GM23338 (cell line): ENCODE measurements around the gene PLPPR5. TPM values are rescaled to one million over a fixed set of nuclear protein-coding genes. Genes with fewer than 3 reads are reported as not detected.

ENCODE experiments used
- ATAC-seq: fragments of 200-7000 bp; cut with Tn5 transposase; 3 replicates; pipeline ENCODE4 v1.9.1; 2020
- DNase-seq: peaks from one replicate; pipeline ENCODE4 v3.0.0-alpha.2; 2015; ENCODE audit warnings: low spot score
- H2AFZ ChIP-seq: fragments of 200-600 bp; sonication (generic); 2 replicates; pipeline ENCODE4 v1.8.0; 2016; ENCODE audit warnings: antibody characterized with exemption, mild to moderate bottlenecking, moderate library complexity
- H3F3A ChIP-seq: fragments of 200-600 bp; sonication (generic); replicated peaks from 2 replicates; pipeline ENCODE4 v1.8.0; 2017; ENCODE audit warnings: antibody characterized with exemption, mixed run types, low read depth
- H3K27ac ChIP-seq: fragments of 200-600 bp; sonication (generic); 2 replicates; pipeline ENCODE4 v1.6.1; 2016; ENCODE audit warnings: low read depth
- H3K27me3 ChIP-seq: fragments of 200-600 bp; sonication (generic); 2 replicates; pipeline ENCODE4 v1.8.0; 2016; ENCODE audit warnings: mild to moderate bottlenecking, mixed run types, moderate library complexity; ENCODE audit not compliant: insufficient read depth
- H3K36me3 ChIP-seq: fragments of 200-600 bp; sonication (generic); 2 replicates; pipeline ENCODE4 v1.8.0; 2016; ENCODE audit warnings: mild to moderate bottlenecking; ENCODE audit not compliant: insufficient read depth
- H3K4me1 ChIP-seq: fragments of 200-600 bp; sonication (generic); 2 replicates; pipeline ENCODE4 v1.8.0; 2016; ENCODE audit warnings: mild to moderate bottlenecking, moderate library complexity; ENCODE audit not compliant: insufficient read depth
- H3K4me2 ChIP-seq: fragments of 200-600 bp; sonication (generic); 2 replicates; pipeline ENCODE4 v1.7.1; 2017; ENCODE audit warnings: mixed run types
- H3K4me3 ChIP-seq: fragments of 200-600 bp; sonication (generic); 2 replicates; pipeline ENCODE4 v1.6.1; 2016; ENCODE audit warnings: mixed run types
- H3K79me2 ChIP-seq: fragments of 200-600 bp; sonication (generic); replicated peaks from 2 replicates; pipeline ENCODE4 v1.8.0; 2017; ENCODE audit warnings: mild to moderate bottlenecking; ENCODE audit not compliant: insufficient read depth
- H3K9me2 ChIP-seq: fragments of 200-600 bp; sonication (generic); 2 replicates; pipeline ENCODE4 v1.8.0; 2017; ENCODE audit not compliant: insufficient read depth
- H4K20me1 ChIP-seq: fragments of 200-600 bp; sonication (generic); replicated peaks from 2 replicates; pipeline ENCODE4 v1.8.0; 2017; ENCODE audit warnings: mild to moderate bottlenecking; ENCODE audit not compliant: insufficient read depth
- H3K27ac Mint-ChIP-seq: 2 replicates; pipeline ENCODE4 v1.8.0; 2020; ENCODE audit warnings: inconsistent platforms, mild to moderate bottlenecking, moderate library complexity, mixed read lengths
- H3K27me3 Mint-ChIP-seq: 3 replicates; pipeline ENCODE4 v1.8.0; 2022; ENCODE audit warnings: low read depth, mild to moderate bottlenecking, moderate library complexity, mixed read lengths, inconsistent platforms; ENCODE audit not compliant: insufficient read depth, poor library complexity
- H3K36me3 Mint-ChIP-seq: 3 replicates; pipeline ENCODE4 v1.8.0; 2021; ENCODE audit warnings: low read depth, mild to moderate bottlenecking, inconsistent platforms, moderate library complexity, mixed read lengths
- H3K4me1 Mint-ChIP-seq: 3 replicates; pipeline ENCODE4 v1.8.0; 2020; ENCODE audit warnings: mild to moderate bottlenecking, inconsistent platforms, mixed read lengths
- H3K4me3 Mint-ChIP-seq: 3 replicates; pipeline ENCODE4 v1.8.0; 2021; ENCODE audit warnings: moderate library complexity, mild to moderate bottlenecking, inconsistent platforms, mixed read lengths
- H3K9me3 Mint-ChIP-seq: 3 replicates; pipeline ENCODE4 v1.8.0; 2020; ENCODE audit warnings: moderate library complexity, mild to moderate bottlenecking, inconsistent platforms, mixed read lengths
- CREB1 ChIP-seq: fragments of 250-450 bp; sonication (Bioruptor Pico); IDR thresholded peaks from 2 replicates; pipeline ENCODE4 v1.5.0; 2020; ENCODE audit warnings: low read depth, mild to moderate bottlenecking, moderate library complexity
- EZH2 ChIP-seq: fragments of 200-600 bp; sonication (generic); IDR thresholded peaks from one replicate; pipeline ENCODE4 v1.8.0; 2017; ENCODE audit warnings: antibody characterized with exemption, mild to moderate bottlenecking, low read depth; ENCODE audit not compliant: unreplicated experiment
- EZH2phosphoT487 ChIP-seq: fragments of 200-600 bp; sonication (generic); IDR thresholded peaks from one replicate; pipeline ENCODE4 v1.8.1; 2018; ENCODE audit warnings: antibody characterized with exemption; ENCODE audit not compliant: unreplicated experiment
- NANOG ChIP-seq: IDR thresholded peaks from 2 replicates; pipeline ENCODE4 v1.6.1; 2016; ENCODE audit warnings: antibody characterized with exemption, borderline replicate concordance
- POLR2AphosphoS5 ChIP-seq: IDR thresholded peaks from 2 replicates; pipeline ENCODE4 v1.6.1; 2016; ENCODE audit warnings: antibody characterized with exemption, low read depth
- STAT1 ChIP-seq: IDR thresholded peaks from one replicate; pipeline ENCODE4 v1.6.1; 2016; ENCODE audit warnings: antibody characterized with exemption; ENCODE audit not compliant: unreplicated experiment
- ZNF114 ChIP-seq: fragments of 250-450 bp; sonication (Bioruptor Pico); IDR thresholded peaks from 2 replicates; pipeline ENCODE4 v1.5.0; 2020; ENCODE audit warnings: mild to moderate bottlenecking, moderate library complexity
- ZNF331 ChIP-seq: fragments of 250-450 bp; sonication (Bioruptor Pico); IDR thresholded peaks from 2 replicates; pipeline ENCODE4 v1.5.0; 2020; ENCODE audit warnings: low read depth, mild to moderate bottlenecking, moderate library complexity
- polyA plus RNA-seq: library from polyadenylated mRNA; unstranded; fragments of >200 nt; fragmentation: Nextera tagmentation; extraction: Ambion mirVana; gene quantifications from 2 replicates; pipeline ENCODE4 v1.2.1, GENCODE V29; 2016
- total RNA-seq: library from RNA; depleted of rRNA; stranded (reverse); fragments of >200 nt; shearing (Covaris generic); gene quantifications from 2 replicates; pipeline ENCODE4 v1.2.3, GENCODE V29; 2014
- TF ChIP-seq, protein P1 (sequence below): fragments of 250-450 bp; sonication (Bioruptor Pico); IDR thresholded peaks from 2 replicates; pipeline ENCODE4 v1.5.0; 2020; ENCODE audit warnings: mild to moderate bottlenecking, moderate library complexity
- TF ChIP-seq, protein P2 (sequence below), 2 experiments: fragments of 200-600 bp in 1 of 2; sonication (generic) in 1 of 2; conservative IDR thresholded peaks; 2 replicates each; pipeline versions ENCODE4 v1.5.1 to v1.6.1; 2016 to 2017; ENCODE audit warnings: antibody characterized with exemption in 2 of 2, low read depth in 2 of 2, mild to moderate bottlenecking in 2 of 2, moderate library complexity in 1 of 2
- TF ChIP-seq, protein P3 (sequence below): IDR thresholded peaks from one replicate; pipeline ENCODE4 v1.6.1; 2018; ENCODE audit warnings: antibody characterized with exemption; ENCODE audit not compliant: unreplicated experiment
- TF ChIP-seq, protein P4 (sequence below): IDR thresholded peaks from 2 replicates; pipeline ENCODE4 v1.6.1; 2016; ENCODE audit warnings: antibody characterized with exemption

PLPPR5 gene
- total and polyA plus RNA-seq, 2 experiments from 2014 or later = 3.2 to 4.2 TPM

DNA sequence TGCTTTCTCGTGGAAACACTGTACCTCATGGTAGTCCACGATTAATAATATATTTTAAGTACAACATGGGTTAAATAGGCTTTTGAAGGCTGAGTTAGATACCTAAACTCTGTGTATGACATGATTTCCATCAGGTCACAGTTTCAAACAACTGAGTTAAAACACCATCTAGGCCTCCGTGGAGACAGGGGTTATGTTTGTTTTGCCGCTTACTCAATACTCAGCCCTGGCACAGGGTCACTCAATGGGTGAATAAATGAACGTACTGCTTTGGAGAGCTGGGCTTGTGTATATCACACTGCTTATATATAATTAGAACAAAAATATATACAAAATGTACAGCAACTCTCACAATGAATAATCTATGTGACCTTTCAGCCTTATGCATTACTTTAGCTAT lies 72.5 kb downstream of the PLPPR5 start (continued):
- TF ChIP-seq, protein P1, sequence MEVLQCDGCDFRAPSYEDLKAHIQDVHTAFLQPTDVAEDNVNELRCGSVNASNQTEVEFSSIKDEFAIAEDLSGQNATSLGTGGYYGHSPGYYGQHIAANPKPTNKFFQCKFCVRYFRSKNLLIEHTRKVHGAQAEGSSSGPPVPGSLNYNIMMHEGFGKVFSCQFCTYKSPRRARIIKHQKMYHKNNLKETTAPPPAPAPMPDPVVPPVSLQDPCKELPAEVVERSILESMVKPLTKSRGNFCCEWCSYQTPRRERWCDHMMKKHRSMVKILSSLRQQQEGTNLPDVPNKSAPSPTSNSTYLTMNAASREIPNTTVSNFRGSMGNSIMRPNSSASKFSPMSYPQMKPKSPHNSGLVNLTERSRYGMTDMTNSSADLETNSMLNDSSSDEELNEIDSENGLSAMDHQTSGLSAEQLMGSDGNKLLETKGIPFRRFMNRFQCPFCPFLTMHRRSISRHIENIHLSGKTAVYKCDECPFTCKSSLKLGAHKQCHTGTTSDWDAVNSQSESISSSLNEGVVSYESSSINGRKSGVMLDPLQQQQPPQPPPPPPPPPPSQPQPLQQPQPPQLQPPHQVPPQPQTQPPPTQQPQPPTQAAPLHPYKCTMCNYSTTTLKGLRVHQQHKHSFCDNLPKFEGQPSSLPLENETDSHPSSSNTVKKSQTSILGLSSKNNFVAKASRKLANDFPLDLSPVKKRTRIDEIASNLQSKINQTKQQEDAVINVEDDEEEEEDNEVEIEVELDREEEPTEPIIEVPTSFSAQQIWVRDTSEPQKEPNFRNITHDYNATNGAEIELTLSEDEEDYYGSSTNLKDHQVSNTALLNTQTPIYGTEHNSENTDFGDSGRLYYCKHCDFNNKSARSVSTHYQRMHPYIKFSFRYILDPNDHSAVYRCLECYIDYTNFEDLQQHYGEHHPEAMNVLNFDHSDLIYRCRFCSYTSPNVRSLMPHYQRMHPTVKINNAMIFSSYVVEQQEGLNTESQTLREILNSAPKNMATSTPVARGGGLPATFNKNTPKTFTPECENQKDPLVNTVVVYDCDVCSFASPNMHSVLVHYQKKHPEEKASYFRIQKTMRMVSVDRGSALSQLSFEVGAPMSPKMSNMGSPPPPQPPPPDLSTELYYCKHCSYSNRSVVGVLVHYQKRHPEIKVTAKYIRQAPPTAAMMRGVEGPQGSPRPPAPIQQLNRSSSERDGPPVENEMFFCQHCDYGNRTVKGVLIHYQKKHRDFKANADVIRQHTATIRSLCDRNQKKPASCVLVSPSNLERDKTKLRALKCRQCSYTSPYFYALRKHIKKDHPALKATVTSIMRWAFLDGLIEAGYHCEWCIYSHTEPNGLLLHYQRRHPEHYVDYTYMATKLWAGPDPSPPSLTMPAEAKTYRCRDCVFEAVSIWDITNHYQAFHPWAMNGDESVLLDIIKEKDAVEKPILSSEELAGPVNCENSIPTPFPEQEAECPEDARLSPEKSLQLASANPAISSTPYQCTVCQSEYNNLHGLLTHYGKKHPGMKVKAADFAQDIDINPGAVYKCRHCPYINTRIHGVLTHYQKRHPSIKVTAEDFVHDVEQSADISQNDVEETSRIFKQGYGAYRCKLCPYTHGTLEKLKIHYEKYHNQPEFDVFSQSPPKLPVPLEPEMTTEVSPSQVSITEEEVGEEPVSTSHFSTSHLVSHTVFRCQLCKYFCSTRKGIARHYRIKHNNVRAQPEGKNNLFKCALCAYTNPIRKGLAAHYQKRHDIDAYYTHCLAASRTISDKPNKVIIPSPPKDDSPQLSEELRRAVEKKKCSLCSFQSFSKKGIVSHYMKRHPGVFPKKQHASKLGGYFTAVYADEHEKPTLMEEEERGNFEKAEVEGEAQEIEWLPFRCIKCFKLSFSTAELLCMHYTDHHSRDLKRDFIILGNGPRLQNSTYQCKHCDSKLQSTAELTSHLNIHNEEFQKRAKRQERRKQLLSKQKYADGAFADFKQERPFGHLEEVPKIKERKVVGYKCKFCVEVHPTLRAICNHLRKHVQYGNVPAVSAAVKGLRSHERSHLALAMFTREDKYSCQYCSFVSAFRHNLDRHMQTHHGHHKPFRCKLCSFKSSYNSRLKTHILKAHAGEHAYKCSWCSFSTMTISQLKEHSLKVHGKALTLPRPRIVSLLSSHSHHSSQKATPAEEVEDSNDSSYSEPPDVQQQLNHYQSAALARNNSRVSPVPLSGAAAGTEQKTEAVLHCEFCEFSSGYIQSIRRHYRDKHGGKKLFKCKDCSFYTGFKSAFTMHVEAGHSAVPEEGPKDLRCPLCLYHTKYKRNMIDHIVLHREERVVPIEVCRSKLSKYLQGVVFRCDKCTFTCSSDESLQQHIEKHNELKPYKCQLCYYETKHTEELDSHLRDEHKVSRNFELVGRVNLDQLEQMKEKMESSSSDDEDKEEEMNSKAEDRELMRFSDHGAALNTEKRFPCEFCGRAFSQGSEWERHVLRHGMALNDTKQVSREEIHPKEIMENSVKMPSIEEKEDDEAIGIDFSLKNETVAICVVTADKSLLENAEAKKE (CRISPR knock-in tag) = no peak
- TF ChIP-seq POLR2AphosphoS5 = no peak

DNA sequence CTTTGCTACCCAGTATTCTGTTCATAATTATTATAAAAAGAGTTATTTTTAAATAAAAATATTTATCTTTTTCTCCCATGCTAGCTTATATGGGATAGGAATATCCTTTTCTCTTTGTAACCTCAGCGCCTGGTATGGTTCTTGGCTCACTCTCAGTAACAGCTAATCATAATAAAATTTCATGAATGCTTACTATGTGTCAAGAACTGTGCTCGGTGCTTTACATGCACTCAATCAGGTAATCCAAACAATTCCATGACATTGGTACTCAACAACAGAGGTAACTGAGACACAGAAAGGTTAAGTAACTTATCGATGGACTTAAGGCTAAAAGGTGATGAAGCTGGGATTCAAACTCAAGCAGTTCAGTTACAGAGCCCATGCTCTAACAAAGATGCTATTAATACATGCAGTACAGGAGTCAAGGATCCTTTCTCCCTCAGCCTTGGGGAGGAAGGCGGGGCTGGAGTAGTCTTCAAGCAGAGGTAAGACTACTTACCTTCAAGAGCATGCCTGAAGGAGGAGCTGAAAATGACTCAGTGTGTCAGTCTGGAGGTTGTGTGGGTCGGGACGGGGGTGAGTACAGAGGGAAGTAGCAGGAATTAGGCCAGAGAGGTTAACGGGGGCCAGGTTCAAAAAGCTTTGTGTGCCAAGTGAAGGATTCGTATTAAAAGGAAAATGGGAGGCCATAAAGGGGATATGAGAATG lies 73.4 kb downstream of the PLPPR5 start:
- H3F3A ChIP-seq = no peaks in the 10 kb centered on the region
- peaks cover 17% of the 10 kb centered on the region; the same call in 1 of the 2 replicates for H3K9me2 ChIP-seq
- Mint-ChIP-seq H3K27ac (no peak overlapping the region), H3K27me3 (no peaks in the 10 kb centered on the region), H3K4me3 (no peak overlapping the region), H3K36me3 (0 out of 3 replicates have a peak, but pooled peaks cover 2% of the 10 kb centered on the region), H3K4me1 (peaks cover 9% of the 10 kb centered on the region), H3K9me3 (peaks cover 2% of the 10 kb centered on the region; the same call in 1 of the 3 replicates)
- H3K36me3 ChIP-seq = no peaks in the 10 kb centered on the region
- no peaks in the 10 kb centered on the region for H3K79me2 ChIP-seq
- no peaks in the 10 kb centered on the region; the same call in 1 of the 2 replicates for H3K4me1 ChIP-seq
- no peaks in the 10 kb centered on the region for H4K20me1 ChIP-seq
- no peak overlapping the region for H2AFZ ChIP-seq
- DNase-seq = no peak
- H3K27ac ChIP-seq = no peak overlapping the region
- H3K27me3 ChIP-seq = no peaks in the 10 kb centered on the region
- H3K4me2 ChIP-seq = no peak overlapping the region
- no peak for ATAC-seq
- no peak overlapping the region for H3K4me3 ChIP-seq
- TF ChIP-seq EZH2phosphoT487 (no peak), POLR2AphosphoS5 (no peak), EZH2 (no peak), ZNF331 (CRISPR knock-in tag) (no peak), CREB1 (CRISPR knock-in tag) (no peak), ZNF114 (CRISPR knock-in tag) (no peak), STAT1 (no peak), NANOG (no peak)
- TF ChIP-seq, protein P2, sequence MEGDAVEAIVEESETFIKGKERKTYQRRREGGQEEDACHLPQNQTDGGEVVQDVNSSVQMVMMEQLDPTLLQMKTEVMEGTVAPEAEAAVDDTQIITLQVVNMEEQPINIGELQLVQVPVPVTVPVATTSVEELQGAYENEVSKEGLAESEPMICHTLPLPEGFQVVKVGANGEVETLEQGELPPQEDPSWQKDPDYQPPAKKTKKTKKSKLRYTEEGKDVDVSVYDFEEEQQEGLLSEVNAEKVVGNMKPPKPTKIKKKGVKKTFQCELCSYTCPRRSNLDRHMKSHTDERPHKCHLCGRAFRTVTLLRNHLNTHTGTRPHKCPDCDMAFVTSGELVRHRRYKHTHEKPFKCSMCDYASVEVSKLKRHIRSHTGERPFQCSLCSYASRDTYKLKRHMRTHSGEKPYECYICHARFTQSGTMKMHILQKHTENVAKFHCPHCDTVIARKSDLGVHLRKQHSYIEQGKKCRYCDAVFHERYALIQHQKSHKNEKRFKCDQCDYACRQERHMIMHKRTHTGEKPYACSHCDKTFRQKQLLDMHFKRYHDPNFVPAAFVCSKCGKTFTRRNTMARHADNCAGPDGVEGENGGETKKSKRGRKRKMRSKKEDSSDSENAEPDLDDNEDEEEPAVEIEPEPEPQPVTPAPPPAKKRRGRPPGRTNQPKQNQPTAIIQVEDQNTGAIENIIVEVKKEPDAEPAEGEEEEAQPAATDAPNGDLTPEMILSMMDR (conservative IDR thresholded peaks at IDR 0.05; ENCODE audit: low read depth in 2 of 2) = no peak
- TF ChIP-seq, protein P3, sequence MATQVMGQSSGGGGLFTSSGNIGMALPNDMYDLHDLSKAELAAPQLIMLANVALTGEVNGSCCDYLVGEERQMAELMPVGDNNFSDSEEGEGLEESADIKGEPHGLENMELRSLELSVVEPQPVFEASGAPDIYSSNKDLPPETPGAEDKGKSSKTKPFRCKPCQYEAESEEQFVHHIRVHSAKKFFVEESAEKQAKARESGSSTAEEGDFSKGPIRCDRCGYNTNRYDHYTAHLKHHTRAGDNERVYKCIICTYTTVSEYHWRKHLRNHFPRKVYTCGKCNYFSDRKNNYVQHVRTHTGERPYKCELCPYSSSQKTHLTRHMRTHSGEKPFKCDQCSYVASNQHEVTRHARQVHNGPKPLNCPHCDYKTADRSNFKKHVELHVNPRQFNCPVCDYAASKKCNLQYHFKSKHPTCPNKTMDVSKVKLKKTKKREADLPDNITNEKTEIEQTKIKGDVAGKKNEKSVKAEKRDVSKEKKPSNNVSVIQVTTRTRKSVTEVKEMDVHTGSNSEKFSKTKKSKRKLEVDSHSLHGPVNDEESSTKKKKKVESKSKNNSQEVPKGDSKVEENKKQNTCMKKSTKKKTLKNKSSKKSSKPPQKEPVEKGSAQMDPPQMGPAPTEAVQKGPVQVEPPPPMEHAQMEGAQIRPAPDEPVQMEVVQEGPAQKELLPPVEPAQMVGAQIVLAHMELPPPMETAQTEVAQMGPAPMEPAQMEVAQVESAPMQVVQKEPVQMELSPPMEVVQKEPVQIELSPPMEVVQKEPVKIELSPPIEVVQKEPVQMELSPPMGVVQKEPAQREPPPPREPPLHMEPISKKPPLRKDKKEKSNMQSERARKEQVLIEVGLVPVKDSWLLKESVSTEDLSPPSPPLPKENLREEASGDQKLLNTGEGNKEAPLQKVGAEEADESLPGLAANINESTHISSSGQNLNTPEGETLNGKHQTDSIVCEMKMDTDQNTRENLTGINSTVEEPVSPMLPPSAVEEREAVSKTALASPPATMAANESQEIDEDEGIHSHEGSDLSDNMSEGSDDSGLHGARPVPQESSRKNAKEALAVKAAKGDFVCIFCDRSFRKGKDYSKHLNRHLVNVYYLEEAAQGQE = no peak
- TF ChIP-seq, protein P4, sequence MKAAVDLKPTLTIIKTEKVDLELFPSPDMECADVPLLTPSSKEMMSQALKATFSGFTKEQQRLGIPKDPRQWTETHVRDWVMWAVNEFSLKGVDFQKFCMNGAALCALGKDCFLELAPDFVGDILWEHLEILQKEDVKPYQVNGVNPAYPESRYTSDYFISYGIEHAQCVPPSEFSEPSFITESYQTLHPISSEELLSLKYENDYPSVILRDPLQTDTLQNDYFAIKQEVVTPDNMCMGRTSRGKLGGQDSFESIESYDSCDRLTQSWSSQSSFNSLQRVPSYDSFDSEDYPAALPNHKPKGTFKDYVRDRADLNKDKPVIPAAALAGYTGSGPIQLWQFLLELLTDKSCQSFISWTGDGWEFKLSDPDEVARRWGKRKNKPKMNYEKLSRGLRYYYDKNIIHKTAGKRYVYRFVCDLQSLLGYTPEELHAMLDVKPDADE = no peak
